GM10248 (cell line): ENCODE data around the gene NCEH1.

Experiments used
- CTCF ChIA-PET: fragments of 300-600 bp; sonication (Branson Sonifier 250); formaldehyde crosslinking; extraction: SDS; loops from one replicate; lab custom pipeline; 2021; ENCODE audit warnings: antibody characterized with exemption; lab: Yijun Ruan, JAX
- POLR2A ChIA-PET: fragments of 350-650 bp; sonication (Branson Sonifier 250); formaldehyde crosslinking; extraction: SDS; loops from one replicate; lab custom pipeline; 2020; ENCODE audit warnings: antibody characterized with exemption; lab: Yijun Ruan, JAX
- DNase-seq: peaks from one replicate; pipeline ENCODE4 v3.0.0; 2012; ENCODE audit errors: extremely low spot score
- TF ChIP-seq, protein P1 (sequence below): IDR thresholded peaks from 2 replicates; pipeline ENCODE4 v1.5.1; 2012; ENCODE audit warnings: mild to moderate bottlenecking, low read depth; ENCODE audit errors: extremely low read depth, missing control alignments, control extremely low read depth

NCEH1 gene

DNA sequence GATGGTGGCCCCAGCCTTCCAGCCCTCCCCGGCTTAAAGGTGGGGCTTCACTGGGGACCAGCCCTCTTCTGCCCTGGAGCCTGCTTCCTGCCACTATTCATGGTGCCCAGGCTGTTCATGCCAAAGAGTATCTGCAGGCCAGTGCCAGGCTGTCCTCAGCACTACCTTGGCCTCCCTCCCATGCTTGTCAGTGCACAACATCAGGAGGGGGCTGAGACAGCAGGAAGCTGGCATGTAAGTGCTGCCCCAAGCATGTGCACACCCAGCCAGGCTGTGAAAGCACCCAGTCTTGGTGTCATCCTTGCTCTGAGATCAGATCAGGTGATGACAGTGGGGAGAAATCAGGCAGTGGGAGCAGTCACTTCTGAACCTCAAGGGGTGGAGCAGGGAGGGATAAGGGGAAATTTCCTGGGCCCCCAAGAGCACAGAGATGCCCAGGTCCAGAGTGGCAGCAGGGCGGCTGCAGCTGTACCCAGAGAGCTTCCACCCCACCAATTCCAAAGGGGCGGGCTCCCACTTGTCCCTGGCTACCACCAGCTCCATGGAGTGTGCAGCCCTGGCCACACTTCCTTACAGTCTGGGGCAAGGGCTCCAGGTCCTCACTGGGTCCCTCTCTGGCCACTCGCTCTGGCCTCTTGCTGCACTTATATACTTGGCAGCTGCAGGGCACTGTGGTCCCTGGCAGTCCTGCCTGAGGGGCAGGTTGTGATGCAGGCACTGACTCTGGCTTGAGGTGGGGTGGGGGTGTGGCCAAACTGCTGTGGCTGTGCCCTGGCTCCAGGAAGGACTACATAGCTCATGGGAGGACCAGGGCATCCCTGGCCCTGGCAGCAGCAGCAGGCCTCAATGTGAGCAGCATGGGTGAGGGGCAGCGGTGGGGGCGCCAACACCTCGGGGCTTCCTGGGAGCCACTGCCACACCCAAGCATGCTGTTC, 96.3 kb downstream of the NCEH1 start:
- ChIA-PET POLR2A (no interaction called here), CTCF (interaction anchor here (3.2 kb wide), 1 partner anchor 19 kb away, joined by 11 read pairs; no protein-coding TSS in a partner anchor)
- DNase-seq: no peak
- TF ChIP-seq, protein P1, sequence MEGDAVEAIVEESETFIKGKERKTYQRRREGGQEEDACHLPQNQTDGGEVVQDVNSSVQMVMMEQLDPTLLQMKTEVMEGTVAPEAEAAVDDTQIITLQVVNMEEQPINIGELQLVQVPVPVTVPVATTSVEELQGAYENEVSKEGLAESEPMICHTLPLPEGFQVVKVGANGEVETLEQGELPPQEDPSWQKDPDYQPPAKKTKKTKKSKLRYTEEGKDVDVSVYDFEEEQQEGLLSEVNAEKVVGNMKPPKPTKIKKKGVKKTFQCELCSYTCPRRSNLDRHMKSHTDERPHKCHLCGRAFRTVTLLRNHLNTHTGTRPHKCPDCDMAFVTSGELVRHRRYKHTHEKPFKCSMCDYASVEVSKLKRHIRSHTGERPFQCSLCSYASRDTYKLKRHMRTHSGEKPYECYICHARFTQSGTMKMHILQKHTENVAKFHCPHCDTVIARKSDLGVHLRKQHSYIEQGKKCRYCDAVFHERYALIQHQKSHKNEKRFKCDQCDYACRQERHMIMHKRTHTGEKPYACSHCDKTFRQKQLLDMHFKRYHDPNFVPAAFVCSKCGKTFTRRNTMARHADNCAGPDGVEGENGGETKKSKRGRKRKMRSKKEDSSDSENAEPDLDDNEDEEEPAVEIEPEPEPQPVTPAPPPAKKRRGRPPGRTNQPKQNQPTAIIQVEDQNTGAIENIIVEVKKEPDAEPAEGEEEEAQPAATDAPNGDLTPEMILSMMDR: no peak

DNA sequence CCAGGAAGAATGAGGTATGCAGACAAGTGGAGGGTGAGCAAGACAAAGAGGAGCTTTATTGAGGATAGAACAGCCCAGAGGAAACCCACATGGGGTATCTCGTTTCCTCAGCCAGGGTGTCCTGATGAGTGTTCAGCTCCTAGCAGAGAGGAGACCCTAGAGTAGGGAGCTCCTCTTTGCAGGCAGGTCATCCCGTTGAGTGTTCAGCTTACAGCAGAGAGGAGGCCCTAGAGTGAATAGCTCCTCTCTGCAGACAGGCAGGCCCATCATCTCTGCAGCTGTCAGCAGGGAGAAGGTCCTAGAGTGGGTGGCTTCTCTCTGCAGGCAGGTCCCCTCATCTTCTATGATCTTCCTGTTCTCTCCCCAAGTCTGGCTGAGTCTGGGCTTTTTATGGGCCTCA, 97.0 kb downstream of the NCEH1 start:
- CTCF ChIA-PET: interaction anchor here (1.1 to 3.9 kb wide), 7 partner anchors 8 to 60 kb away, joined by 3 to 28 read pairs (median 4); no protein-coding TSS in a partner anchor

DNA sequence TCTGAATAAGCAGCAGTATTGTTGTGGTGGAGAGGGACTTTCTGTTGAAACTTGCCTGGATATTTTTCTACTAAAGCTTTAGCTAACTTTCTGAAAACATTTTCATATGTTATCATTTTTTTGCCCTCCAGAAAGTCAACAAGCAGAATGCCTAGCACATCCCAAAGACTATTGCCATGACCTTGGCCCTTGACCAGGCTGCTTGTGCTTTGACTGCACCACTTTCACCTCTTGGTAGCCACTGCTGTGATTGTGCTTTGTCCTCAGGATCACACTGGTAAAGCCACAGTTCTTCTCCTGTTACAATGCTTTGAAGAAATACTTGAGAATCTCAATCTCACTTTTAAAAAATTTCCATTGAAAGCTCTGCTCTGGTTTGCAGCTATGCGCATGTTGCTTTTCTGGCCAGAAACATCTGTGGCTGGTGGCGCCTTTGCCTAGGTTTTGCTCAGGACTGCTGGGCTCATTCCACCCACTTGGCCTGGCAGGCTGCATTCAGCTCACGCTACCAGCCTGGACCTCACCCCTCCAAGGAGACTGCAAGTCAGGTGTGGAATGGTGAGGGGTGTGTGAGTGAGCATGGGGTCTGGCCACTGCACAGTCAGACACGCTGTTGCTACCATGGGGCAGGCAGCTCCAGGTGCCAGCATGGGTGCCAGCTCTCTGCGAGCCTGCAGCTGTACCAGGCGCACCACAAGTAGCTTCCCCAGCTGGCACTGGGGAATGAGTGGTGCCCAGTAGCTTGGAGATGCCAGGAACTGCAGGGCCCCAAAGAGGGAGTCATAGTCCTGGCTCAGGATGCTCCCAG, 97.8 kb downstream of the NCEH1 start:
- DNase-seq: no peak
- CTCF ChIA-PET: interaction anchor here (1.1 to 3.9 kb wide), 8 partner anchors 8 to 60 kb away, joined by 3 to 28 read pairs (median 4); no protein-coding TSS in a partner anchor
- TF ChIP-seq, protein P1: no peak
- POLR2A ChIA-PET: no interaction called here

More for the DNA sequence above, 97.0 kb downstream of the NCEH1 start:
- POLR2A ChIA-PET: no interaction called here
- TF ChIP-seq, protein P1: no peak
- no peak for DNase-seq

DNA sequence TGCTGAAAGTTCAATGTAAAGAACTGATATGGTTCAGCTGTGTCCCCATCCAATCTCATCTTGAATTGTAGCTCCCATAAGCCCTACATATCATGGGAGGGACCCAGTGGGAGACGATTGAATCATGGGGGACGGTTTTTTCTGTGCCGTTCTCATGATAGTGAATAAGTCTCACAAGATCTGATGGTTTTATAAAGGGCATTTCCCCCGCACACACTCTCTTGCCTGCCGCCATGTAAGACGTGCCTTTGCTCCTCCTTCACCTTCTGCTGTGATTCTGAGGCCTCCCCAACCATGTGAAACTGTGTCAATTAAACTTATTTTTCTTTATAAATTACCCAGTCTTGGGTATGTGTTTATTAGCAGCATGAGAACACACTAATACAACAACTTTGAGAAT, 101.1 kb downstream of the NCEH1 start:
- DNase-seq: no peak
- POLR2A ChIA-PET: no interaction called here

DNA sequence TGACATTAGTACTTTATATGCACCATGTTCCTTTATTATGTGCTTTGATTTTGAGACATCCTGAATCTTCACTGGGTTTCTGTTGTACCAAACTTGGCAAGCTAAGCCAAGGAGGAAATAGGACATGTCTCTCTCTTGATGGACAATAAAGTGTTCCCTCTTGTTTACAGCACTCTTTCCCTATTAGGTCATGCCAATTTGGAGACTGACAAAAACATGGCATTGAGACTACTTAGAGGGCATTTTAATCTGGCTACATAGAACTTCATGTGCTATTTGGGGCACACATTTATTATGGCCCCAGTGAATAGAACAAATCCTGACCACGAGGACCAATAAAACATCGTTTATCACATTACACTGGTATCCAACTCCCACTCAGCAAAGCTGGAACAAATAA, 102.3 kb downstream of the NCEH1 start:
- POLR2A ChIA-PET: no interaction called here
- TF ChIP-seq, protein P1: no peak
- no peak for DNase-seq
- CTCF ChIA-PET: interaction anchor here (0.9 to 8.9 kb wide), 6 partner anchors 8 to 276 kb away, joined by 3 to 66 read pairs (median 5); no protein-coding TSS in a partner anchor

More for the DNA sequence above, 101.1 kb downstream of the NCEH1 start:
- TF ChIP-seq, protein P1: no peak
- CTCF ChIA-PET: interaction anchor here (1.5 to 8.9 kb wide), 3 partner anchors 8 to 14 kb away, joined by 3 to 66 read pairs (median 22); no protein-coding TSS in a partner anchor

DNA sequence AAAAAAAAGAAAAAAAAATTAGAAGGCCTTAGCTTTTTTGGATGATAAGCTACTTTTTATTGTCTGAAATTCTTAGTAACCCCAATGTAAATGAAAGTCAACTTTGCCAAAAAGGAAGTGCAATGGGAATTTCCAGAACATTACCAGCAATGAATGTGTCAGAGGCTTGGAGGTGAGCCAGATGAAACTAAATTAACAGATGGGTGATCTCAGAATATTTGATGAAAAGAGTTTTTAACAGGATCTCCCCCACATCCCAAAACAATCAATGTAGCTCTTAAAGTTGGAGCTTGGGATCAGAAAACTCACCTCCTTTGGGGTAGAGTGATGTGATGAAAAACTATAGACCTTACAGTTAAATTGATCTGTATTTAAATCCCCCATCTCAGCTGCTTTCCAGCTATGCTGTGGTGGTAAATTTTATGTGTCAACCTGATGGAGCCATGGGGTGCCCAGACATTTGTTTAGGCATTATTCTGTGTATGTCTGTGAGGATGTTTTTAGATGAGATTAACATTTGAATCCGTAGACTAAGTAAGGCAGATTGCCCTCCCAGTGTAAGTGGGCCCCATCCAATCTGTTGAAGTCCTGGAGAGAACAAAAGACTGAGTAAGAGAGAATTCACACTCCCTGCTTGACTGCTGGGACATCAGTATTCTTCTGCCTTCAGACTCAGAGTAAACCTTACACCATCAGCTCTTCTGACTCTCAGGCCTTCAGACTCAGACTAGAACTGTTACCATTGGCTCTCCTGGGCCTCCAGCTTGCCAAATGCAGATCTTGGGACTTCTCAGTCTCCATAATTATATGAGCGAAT, 103.4 kb downstream of the NCEH1 start:
- DNase-seq: no peak

More for the DNA sequence above, 103.4 kb downstream of the NCEH1 start:
- TF ChIP-seq, protein P1: no peak
- ChIA-PET POLR2A (no interaction called here), CTCF (interaction anchor here (0.7 to 8.9 kb wide), 7 partner anchors 12 to 275 kb away, joined by 3 to 66 read pairs (median 6); no protein-coding TSS in a partner anchor)
